Gastrocnemius medialis (tissue), 4 donors: ENCODE measurements around the gene RPL9. TPM values are rescaled to one million over a fixed set of nuclear protein-coding genes. Genes with fewer than 3 reads are reported as not detected.

Experiments
- ATAC-seq, 2 donors: fragments of 150-250 bp; one replicate each; pipeline ENCODE4 v1.9.1; 2016
- DNase-seq, 2 donors: peaks; one replicate each; pipeline ENCODE4 v3.0.0-alpha.2; 2019
- H3K27ac ChIP-seq, 4 donors: fragments of 200-600 bp; sonication (generic); 1 replicate in 1 of 4; 2 replicates in 3 of 4; pipeline ENCODE4 v1.5.1; 2016 to 2018; ENCODE audit warnings: mild to moderate bottlenecking in 2 of 4, moderate library complexity in 1 of 4
- H3K27me3 ChIP-seq, 3 donors: fragments of 200-600 bp; sonication (generic) in 2 of 3; 1 replicate in 1 of 3; 2 replicates in 2 of 3; pipeline versions ENCODE4 v1.5.1 to v1.6.0; 2016 to 2019; ENCODE audit warnings: mild to moderate bottlenecking in 1 of 3, moderate library complexity in 1 of 3
- H3K36me3 ChIP-seq, 2 donors: fragments of 200-600 bp; sonication (generic) in 1 of 2; one replicate each; pipeline ENCODE4 v1.5.1; 2017 to 2018
- H3K4me1 ChIP-seq, 2 donors: fragments of 200-600 bp; sonication (generic) in 1 of 2; one replicate each; pipeline ENCODE4 v1.5.1; 2016 to 2017; ENCODE audit warnings: mild to moderate bottlenecking in 2 of 2
- H3K4me3 ChIP-seq, 4 donors: fragments of 200-600 bp; sonication (generic) in 3 of 4; 1 replicate in 1 of 4; 2 replicates in 3 of 4; pipeline ENCODE4 v1.5.1; 2016 to 2019; ENCODE audit warnings: mild to moderate bottlenecking in 2 of 4
- H3K9me3 ChIP-seq, 3 donors: fragments of 200-600 bp; sonication (generic) in 2 of 3; 1 replicate in 1 of 3; 2 replicates in 2 of 3; pipeline ENCODE4 v1.5.1; 2016 to 2019
- POLR2A ChIP-seq, 2 donors: fragments of 450-650 bp; IDR thresholded peaks; one replicate each; pipeline ENCODE4 v1.6.1; 2017; ENCODE audit warnings: antibody characterized with exemption in 2 of 2, mild to moderate bottlenecking in 2 of 2, moderate library complexity in 2 of 2
- in situ Hi-C, 4 donors: fragments of 200-750 bp; cut with MboI; loops; one replicate each; pipeline versions ENCODE4 v1.15.0 to v1.8.0; 2017; ENCODE audit warnings: low sequenced_read_pairs in 4 of 4
- intact Hi-C: fragments of 100-400 bp; cut with DNase I; formaldehyde crosslinking; loops from one replicate; pipeline ENCODE4 v1.15.1; 2023; ENCODE audit warnings: low total_unique reads
- microRNA-seq, 2 donors: library from miRNA; unstranded; fragments of <30 nt; microRNA quantifications; one replicate each; pipeline ENCODE4, GENCODE V29; 2016; ENCODE audit warnings: borderline replicate concordance in 2 of 2
- total RNA-seq, 4 donors: library from RNA; depleted of rRNA; stranded (reverse); fragments of >200 nt; gene quantifications; one replicate each; pipeline versions ENCODE4 v1.1.0 to v1.2.3, GENCODE V29; 2016
- TF ChIP-seq, protein P1 (sequence below), 5 experiments: fragments of 450-650 bp in 3 of 5; fragments of 200-600 bp in 2 of 5; sonication (generic) in 2 of 5; IDR thresholded peaks in 4 of 5; conservative IDR thresholded peaks in 1 of 5; 1 replicate in 4 of 5; 2 replicates in 1 of 5; pipeline ENCODE4 v1.5.1; 2016 to 2019; ENCODE audit warnings: antibody characterized with exemption in 5 of 5, mild to moderate bottlenecking in 3 of 5, moderate library complexity in 3 of 5

RPL9 gene
- total RNA-seq, 4 donors from 2014 or later: 2,556 to 3,080 (median 2,834) TPM

DNA sequence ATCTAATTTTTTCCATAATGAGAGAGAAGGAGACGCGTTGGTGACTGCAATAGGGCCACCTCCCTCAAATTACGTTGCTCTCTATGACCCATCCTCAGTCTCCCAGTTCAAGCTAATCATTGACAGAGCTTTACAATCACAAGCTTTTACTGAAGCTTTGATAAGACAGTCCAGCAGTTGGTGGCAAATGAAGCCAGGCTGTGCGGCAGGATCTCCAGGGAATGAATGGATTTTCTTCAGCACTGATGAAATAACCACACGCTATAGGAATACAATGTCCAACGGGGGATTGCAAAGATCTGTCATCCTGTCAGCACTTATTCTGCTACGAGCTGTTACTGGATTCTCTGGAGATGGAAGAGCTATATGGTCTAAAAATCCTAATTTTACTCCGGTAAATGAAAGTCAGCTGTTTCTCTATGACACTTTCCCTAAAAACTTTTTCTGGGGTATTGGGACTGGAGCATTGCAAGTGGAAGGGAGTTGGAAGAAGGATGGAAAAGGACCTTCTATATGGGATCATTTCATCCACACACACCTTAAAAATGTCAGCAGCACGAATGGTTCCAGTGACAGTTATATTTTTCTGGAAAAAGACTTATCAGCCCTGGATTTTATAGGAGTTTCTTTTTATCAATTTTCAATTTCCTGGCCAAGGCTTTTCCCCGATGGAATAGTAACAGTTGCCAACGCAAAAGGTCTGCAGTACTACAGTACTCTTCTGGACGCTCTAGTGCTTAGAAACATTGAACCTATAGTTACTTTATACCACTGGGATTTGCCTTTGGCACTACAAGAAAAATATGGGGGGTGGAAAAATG, 51.7 kb downstream of the RPL9 start, which contains the start of gene KLB:
Gene KLB (plus strand): TSS at position 168 of the 821 bp plus-strand sequence. CDS start 20 bp downstream, at position 188.
- intact Hi-C loops: no loop called here
- in situ Hi-C loops: no loop called here
- Histone ChIP-seq H3K4me1 (no peaks in the 10 kb centered on the region), H3K9me3 (no peaks in the 10 kb centered on the region), H3K4me3 (no peak within 1 kb of the TSS), H3K27ac (no peak within 1 kb of the TSS), H3K27me3 (no peaks in the 10 kb centered on the region), H3K36me3 (no peaks in the 10 kb centered on the region)
- ATAC-seq (no peak), DNase-seq (no peak)
- TF ChIP-seq POLR2A (IDR thresholded peaks at IDR 0.05): no peak
- TF ChIP-seq, protein P1, sequence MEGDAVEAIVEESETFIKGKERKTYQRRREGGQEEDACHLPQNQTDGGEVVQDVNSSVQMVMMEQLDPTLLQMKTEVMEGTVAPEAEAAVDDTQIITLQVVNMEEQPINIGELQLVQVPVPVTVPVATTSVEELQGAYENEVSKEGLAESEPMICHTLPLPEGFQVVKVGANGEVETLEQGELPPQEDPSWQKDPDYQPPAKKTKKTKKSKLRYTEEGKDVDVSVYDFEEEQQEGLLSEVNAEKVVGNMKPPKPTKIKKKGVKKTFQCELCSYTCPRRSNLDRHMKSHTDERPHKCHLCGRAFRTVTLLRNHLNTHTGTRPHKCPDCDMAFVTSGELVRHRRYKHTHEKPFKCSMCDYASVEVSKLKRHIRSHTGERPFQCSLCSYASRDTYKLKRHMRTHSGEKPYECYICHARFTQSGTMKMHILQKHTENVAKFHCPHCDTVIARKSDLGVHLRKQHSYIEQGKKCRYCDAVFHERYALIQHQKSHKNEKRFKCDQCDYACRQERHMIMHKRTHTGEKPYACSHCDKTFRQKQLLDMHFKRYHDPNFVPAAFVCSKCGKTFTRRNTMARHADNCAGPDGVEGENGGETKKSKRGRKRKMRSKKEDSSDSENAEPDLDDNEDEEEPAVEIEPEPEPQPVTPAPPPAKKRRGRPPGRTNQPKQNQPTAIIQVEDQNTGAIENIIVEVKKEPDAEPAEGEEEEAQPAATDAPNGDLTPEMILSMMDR (IDR thresholded peaks at IDR 0.05 in 4 of 5, conservative IDR thresholded peaks at IDR 0.05 in 1 of 5): no peak

Small RNAs within 50 kb of the gene (microRNA-seq; reads per million reads assigned to microRNA genes)
- gene MIR5591: 0 reads per million in 2 donors

Other genes starting within 250 kb of the RPL9 start
- gene RFC1, start 92.6 kb downstream of the RPL9 start, total RNA-seq: 10 to 100 TPM; 13.9 to 47.9 (median 21.6) TPM
- under 1 TPM in 1 of 4 donors, not detected in 3; 0.13 TPM for gene KLB, start 52.0 kb downstream of the RPL9 start, total RNA-seq
- 10 to 100 TPM; 10.3 to 20.2 (median 12.1) TPM for gene LIAS, start 134 bp upstream of the RPL9 start, total RNA-seq
- 10 to 100 TPM in 1 of 4 donors, 1 to 10 TPM in 3; 6.1 to 12.7 (median 8.8) TPM for gene UGDH, start 68.5 kb upstream of the RPL9 start, total RNA-seq
- 10 to 100 TPM in 2 of 4 donors, 1 to 10 TPM in 2; 6.9 to 15.3 (median 9.5) TPM for gene SMIM14, start 179.9 kb upstream of the RPL9 start, total RNA-seq
- 10 to 100 TPM; 28.7 to 38.8 (median 32.1) TPM for gene UBE2K, start 239.2 kb upstream of the RPL9 start, total RNA-seq